Measurements from ENCODE around the gene PUS10. TPM values are rescaled to one million over a fixed set of nuclear protein-coding genes. Genes with fewer than 3 reads are reported as not detected.

The PUS10 gene
- total RNA-seq, result 4.8 and 7.5 TPM in 2 replicates

DNA sequence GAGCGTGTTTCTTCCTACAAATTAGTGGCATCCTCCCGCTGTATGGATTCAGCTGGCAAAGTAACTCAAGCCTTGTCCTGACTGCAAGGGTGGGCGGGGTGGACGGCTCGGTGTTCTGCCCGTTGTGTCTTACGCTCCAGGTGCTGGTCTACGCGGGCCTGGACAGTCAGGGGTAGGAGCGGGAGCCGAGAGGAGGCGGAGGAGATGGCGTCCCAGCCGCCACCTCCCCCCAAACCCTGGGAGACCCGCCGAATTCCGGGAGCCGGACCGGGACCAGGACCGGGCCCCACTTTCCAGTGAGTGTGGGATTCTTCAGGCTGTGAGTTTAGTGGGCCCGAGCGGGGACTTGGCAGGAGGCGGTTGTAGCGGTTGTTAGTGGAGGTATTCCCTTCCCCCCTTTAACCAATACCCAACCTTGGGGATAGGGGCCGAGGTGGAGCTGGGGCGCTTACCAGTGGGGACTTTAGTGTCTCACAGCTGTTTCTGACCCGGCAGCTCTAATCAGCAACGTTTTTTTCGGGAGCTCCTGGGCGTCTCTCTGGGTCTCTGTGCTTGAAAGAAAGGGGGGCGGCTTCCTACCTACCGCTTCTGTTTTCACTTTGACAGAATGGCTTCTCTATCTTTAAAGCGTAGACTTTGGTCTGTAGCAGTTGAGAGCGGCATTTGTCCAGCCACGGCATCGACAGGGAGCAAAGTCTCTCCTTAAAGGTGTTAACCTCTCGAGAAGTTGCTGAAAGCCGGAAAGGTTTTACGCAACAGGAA, at the start of gene PUS10, which contains the start of gene PEX13:
PUS10 (minus strand) TSS at position 700 of the 762 bp plus-strand sequence. CDS start 6,365 bp downstream, outside the sequence.
PEX13 (plus strand) TSS at position 165 of the 762 bp plus-strand sequence; CDS start at position 205, 40 bp downstream.

GRCh38 chr2:61065714-61066709, 48.0 kb upstream of the PUS10 start, which contains the start of gene SANBR:
Gene SANBR (plus strand): TSS chr2:61065871. CDS start chr2:61070351, 4,480 bp downstream.

Other genes starting within 250 kb of the PUS10 start
- gene REL, start 136.7 kb downstream of the PUS10 start, total RNA-seq, result 3.9 and 7.0 TPM in 2 replicates
- gene PEX13, start 535 bp downstream of the PUS10 start, total RNA-seq, result 29.8 and 45.5 TPM in 2 replicates
- gene SANBR, start 47.6 kb upstream of the PUS10 start, total RNA-seq, result 7.8 and 11.1 TPM in 2 replicates
- gene C2orf74, start 143.9 kb upstream of the PUS10 start, total RNA-seq, result 10.1 and 10.8 TPM in 2 replicates